Tibial nerve (tissue), 4 donors: ENCODE data around the gene FER. TPM values are rescaled to one million over a fixed set of nuclear protein-coding genes. Genes with fewer than 3 reads are reported as not detected.
A peak's percentile ranks its signal among the peaks of the same experiment; 100 is the strongest.

Experiments used
- DNase-seq, 2 donors: peaks; one replicate each; pipeline ENCODE4 v3.0.0-alpha.2; 2019; ENCODE audit warnings: low spot score in 2 of 2
- H3K27ac ChIP-seq, 4 donors: fragments of 200-600 bp; sonication (generic) in 3 of 4; one replicate each; pipeline ENCODE4 v1.5.1; 2017 to 2019; ENCODE audit warnings: mild to moderate bottlenecking in 1 of 4
- H3K27me3 ChIP-seq, 2 donors: fragments of 200-600 bp; sonication (generic) in 1 of 2; one replicate each; pipeline versions ENCODE4 v1.5.1 to v1.6.0; 2017 to 2019
- H3K36me3 ChIP-seq, 3 donors: fragments of 200-600 bp; sonication (generic); one replicate each; pipeline ENCODE4 v1.5.1; 2018 to 2019
- H3K4me1 ChIP-seq, 4 donors: fragments of 200-600 bp; sonication (generic) in 3 of 4; one replicate each; pipeline ENCODE4 v1.5.1; 2017 to 2019
- H3K4me3 ChIP-seq, 4 donors: fragments of 200-600 bp; sonication (generic) in 3 of 4; one replicate each; pipeline ENCODE4 v1.5.1; 2017 to 2019; ENCODE audit warnings: mild to moderate bottlenecking in 1 of 4, moderate library complexity in 1 of 4
- H3K9me3 ChIP-seq, 4 donors: fragments of 200-600 bp; sonication (generic) in 3 of 4; one replicate each; pipeline ENCODE4 v1.5.1; 2017 to 2019
- CTCF ChIP-seq, 5 experiments: fragments of 200-600 bp in 3 of 5; fragments of 450-650 bp in 2 of 5; sonication (generic) in 3 of 5; IDR thresholded peaks; one replicate each; pipeline ENCODE4 v1.5.1; 2016 to 2019; ENCODE audit warnings: antibody characterized with exemption in 5 of 5, mild to moderate bottlenecking in 3 of 5, moderate library complexity in 2 of 5
- EP300 ChIP-seq, 2 donors: sonication (generic); formaldehyde crosslinking; IDR thresholded peaks; one replicate each; pipeline ENCODE4 v1.6.1; 2017; ENCODE audit warnings: antibody characterized with exemption in 2 of 2, mild to moderate bottlenecking in 1 of 2
- POLR2A ChIP-seq, 2 donors: fragments of 450-650 bp; IDR thresholded peaks; one replicate each; pipeline ENCODE4 v1.6.1; 2017; ENCODE audit warnings: antibody characterized with exemption in 2 of 2, mild to moderate bottlenecking in 2 of 2, moderate library complexity in 2 of 2
- WGBS, 2 donors: methylation state at CpG; one replicate each; pipeline ENCODE4 v1.1.5; 2018; 5-methylcytosine and 5-hydroxymethylcytosine counted together
- total RNA-seq, 4 donors: library from RNA; depleted of rRNA; stranded (reverse); fragments of >200 nt; gene quantifications; one replicate each; pipeline ENCODE4 v1.1.0, GENCODE V29; 2016

FER gene
- total RNA-seq, 4 donors from 2014 or later, result 28.5 to 50.9 (median 39.6) TPM

GRCh38 chr5:108801301-108801700, 53.6 kb downstream of the FER start:
- no peak for TF ChIP-seq EP300 (IDR thresholded peaks at IDR 0.05)
- no peak for TF ChIP-seq POLR2A (IDR thresholded peaks at IDR 0.05)
- no peak for TF ChIP-seq CTCF (IDR thresholded peaks at IDR 0.05)
- Histone ChIP-seq H3K4me3 (no peak overlapping the region), H3K27me3 (no peaks in the 10 kb centered on the region), H3K4me1 (peaks cover 0 to 19% (median 0%) of the 10 kb centered on the region in 4 donors), H3K27ac (no peak overlapping the region), H3K36me3 (peaks cover 0 to 36% (median 0%) of the 10 kb centered on the region in 3 donors), H3K9me3 (peaks cover 0 to 18% (median 8%) of the 10 kb centered on the region in 4 donors)
- DNase-seq, result no peak
- WGBS, 2 donors, result 63 to 64% methylated on average over 3 of the region's 3 CpGs

GRCh38 chr5:108801776-108802175, 54.1 kb downstream of the FER start:
- TF ChIP-seq CTCF (IDR thresholded peaks at IDR 0.05) (no peak), POLR2A (IDR thresholded peaks at IDR 0.05) (no peak), EP300 (IDR thresholded peaks at IDR 0.05) (no peak)
- Histone ChIP-seq H3K9me3 (peaks cover 0 to 19% (median 9%) of the 10 kb centered on the region in 4 donors), H3K4me1 (peaks cover 0 to 19% (median 0%) of the 10 kb centered on the region in 4 donors), H3K4me3 (no peak overlapping the region), H3K27me3 (no peaks in the 10 kb centered on the region), H3K27ac (no peak overlapping the region), H3K36me3 (peaks cover 0 to 34% (median 0%) of the 10 kb centered on the region in 3 donors)
- WGBS, 2 donors, result 75 to 77% methylated on average over 4 of the region's 4 CpGs
- no peak for DNase-seq

- H3K36me3 ChIP-seq, result peaks cover 0 to 22% (median 0%) of the 10 kb centered on the region in 3 donors
- no peak for TF ChIP-seq CTCF (IDR thresholded peaks at IDR 0.05)
- H3K9me3 ChIP-seq, result peaks cover 0 to 11% (median 1%) of the 10 kb centered on the region in 4 donors
- DNase-seq, result no peak
- H3K27ac ChIP-seq, result no peak overlapping the region
- WGBS, 2 donors, result 92 to 100% methylated on average over 3 of the region's 3 CpGs
- H3K4me3 ChIP-seq, result no peak overlapping the region
- no peaks in the 10 kb centered on the region for H3K27me3 ChIP-seq
- peaks cover 0 to 12% (median 0%) of the 10 kb centered on the region in 4 donors for H3K4me1 ChIP-seq
These were observed 63.0 kb downstream of the FER start for GRCh38 chr5:108810717-108811116.

GRCh38 chr5:108813673-108814072, 66.0 kb downstream of the FER start:
- Histone ChIP-seq H3K4me1 (peaks cover 0 to 22% (median 6%) of the 10 kb centered on the region in 4 donors), H3K4me3 (no peak overlapping the region), H3K27ac (peak overlapping the region in 1 of 4 donors; percentile 8), H3K9me3 (peaks cover 0 to 3% (median 0%) of the 10 kb centered on the region in 4 donors), H3K27me3 (no peaks in the 10 kb centered on the region), H3K36me3 (peaks cover 0 to 15% (median 0%) of the 10 kb centered on the region in 3 donors)
- WGBS, 2 donors, result 62 to 71% methylated on average over 3 of the region's 3 CpGs
- no peak for TF ChIP-seq POLR2A (IDR thresholded peaks at IDR 0.05)
- no peak for DNase-seq

GRCh38 chr5:108814551-108814950, 66.9 kb downstream of the FER start:
- no peak overlapping the region for H3K27ac ChIP-seq
- peaks cover 0 to 11% (median 0%) of the 10 kb centered on the region in 3 donors for H3K36me3 ChIP-seq
- H3K4me3 ChIP-seq, result no peak overlapping the region
- 79 to 87% methylated on average over 4 of the region's 4 CpGs for WGBS, 2 donors
- TF ChIP-seq EP300 (IDR thresholded peaks at IDR 0.05) (no peak), CTCF (IDR thresholded peaks at IDR 0.05) (no peak), POLR2A (IDR thresholded peaks at IDR 0.05) (no peak)
- H3K9me3 ChIP-seq, result no peaks in the 10 kb centered on the region
- no peaks in the 10 kb centered on the region for H3K27me3 ChIP-seq
- peaks cover 0 to 22% (median 6%) of the 10 kb centered on the region in 4 donors for H3K4me1 ChIP-seq
- no peak for DNase-seq
